ENCODE results near the gene SART3.
A peak's percentile ranks its signal among the peaks of the same experiment; 100 is the strongest.

SART3 gene

GRCh38 chr12:108484845-108485244, 76.1 kb downstream of the SART3 start:
- TF ChIP-seq CTCF (conservative IDR thresholded peaks at IDR 0.05; ENCODE audit: low read depth, low read length), result no peak
- DNase-seq (ENCODE audit: low read depth), result no peak
- no peak overlapping the region for H3K4me3 ChIP-seq (ENCODE audit: low read depth, low read length)

- DNase-seq (ENCODE audit: low read depth), result peak; percentile 4
- no peak for TF ChIP-seq CTCF (conservative IDR thresholded peaks at IDR 0.05; ENCODE audit: low read depth, low read length)
- H3K4me3 ChIP-seq (ENCODE audit: low read depth, low read length), result no peak overlapping the region
Measured at GRCh38 chr12:108484431-108484830, 76.5 kb downstream of the SART3 start.

GRCh38 chr12:108483213-108484059, 77.5 kb downstream of the SART3 start:
- no peak overlapping the region for H3K4me3 ChIP-seq (ENCODE audit: low read depth, low read length)
- peak; percentile 9 for DNase-seq (ENCODE audit: low read depth)
- no peak for TF ChIP-seq CTCF (conservative IDR thresholded peaks at IDR 0.05; ENCODE audit: low read depth, low read length)

- no peak for TF ChIP-seq CTCF (conservative IDR thresholded peaks at IDR 0.05; ENCODE audit: low read depth, low read length)
- H3K4me3 ChIP-seq (ENCODE audit: low read depth, low read length), result no peak overlapping the region
- DNase-seq (ENCODE audit: low read depth), result peak; percentile 67
Measured at GRCh38 chr12:108482717-108483212, 78.2 kb downstream of the SART3 start.

- no peak for TF ChIP-seq CTCF (conservative IDR thresholded peaks at IDR 0.05; ENCODE audit: low read depth, low read length)
- DNase-seq (ENCODE audit: low read depth), result no peak
- no peak overlapping the region for H3K4me3 ChIP-seq (ENCODE audit: low read depth, low read length)
Measured at GRCh38 chr12:108479364-108480070, 81.5 kb downstream of the SART3 start.

GRCh38 chr12:108478611-108479206, 82.3 kb downstream of the SART3 start:
- no peak for DNase-seq (ENCODE audit: low read depth)
- TF ChIP-seq CTCF (conservative IDR thresholded peaks at IDR 0.05; ENCODE audit: low read depth, low read length), result no peak
- H3K4me3 ChIP-seq (ENCODE audit: low read depth, low read length), result no peak overlapping the region

Measured in choroid plexus epithelial cell (primary cell).